Breast epithelium (tissue), 4 donors: ENCODE results near the gene GATM. TPM values are rescaled to one million over a fixed set of nuclear protein-coding genes. Genes with fewer than 3 reads are reported as not detected.

Experiments
- DNase-seq, 2 donors: peaks; one replicate each; pipeline ENCODE4 v3.0.0-alpha.2; 2019; ENCODE audit warnings: low spot score in 2 of 2
- H3K27ac ChIP-seq, 2 donors: fragments of 200-600 bp; sonication (generic) in 1 of 2; one replicate each; pipeline ENCODE4 v1.5.1; 2016 to 2019; ENCODE audit warnings: mild to moderate bottlenecking in 1 of 2
- H3K27me3 ChIP-seq, 2 donors: fragments of 200-600 bp; sonication (generic) in 1 of 2; one replicate each; pipeline versions ENCODE4 v1.5.1 to v1.6.0; 2017 to 2019; ENCODE audit warnings: control low read depth in 1 of 2, mild to moderate bottlenecking in 1 of 2
- H3K36me3 ChIP-seq: fragments of 200-600 bp; one replicate; pipeline ENCODE4 v1.5.1; 2019
- H3K4me1 ChIP-seq, 2 donors: fragments of 200-600 bp; sonication (generic); one replicate each; pipeline ENCODE4 v1.5.1; 2016 to 2019; ENCODE audit warnings: control low read depth in 1 of 2
- H3K4me3 ChIP-seq, 3 donors: fragments of 200-600 bp; sonication (generic); 1 replicate in 2 of 3; 2 replicates in 1 of 3; pipeline ENCODE4 v1.5.1; 2016 to 2019; ENCODE audit warnings: mild to moderate bottlenecking in 3 of 3, moderate library complexity in 2 of 3
- H3K9me3 ChIP-seq, 2 donors: fragments of 200-600 bp; sonication (generic) in 1 of 2; one replicate each; pipeline ENCODE4 v1.5.1; 2016 to 2019; ENCODE audit warnings: control low read depth in 1 of 2
- POLR2A ChIP-seq: fragments of 450-650 bp; IDR thresholded peaks from one replicate; pipeline ENCODE4 v1.6.1; 2016; ENCODE audit warnings: antibody characterized with exemption, mild to moderate bottlenecking, moderate library complexity
- POLR2AphosphoS5 ChIP-seq, 3 donors: sonication (generic); formaldehyde crosslinking; IDR thresholded peaks; one replicate each; pipeline ENCODE4 v1.6.1; 2017; ENCODE audit warnings: antibody characterized with exemption in 3 of 3
- intact Hi-C: fragments of 100-400 bp; cut with DNase I; formaldehyde crosslinking; loops from one replicate; pipeline ENCODE4 v1.15.1; 2023; ENCODE audit warnings: low total_unique reads
- total RNA-seq, 3 donors: library from RNA; depleted of rRNA; stranded (reverse); fragments of >200 nt; gene quantifications; one replicate each; pipeline ENCODE4 v1.1.0, GENCODE V29; 2016
- TF ChIP-seq, protein P1 (sequence below), 3 donors: fragments of 450-650 bp; IDR thresholded peaks; one replicate each; pipeline ENCODE4 v1.5.1; 2016 to 2017; ENCODE audit warnings: antibody characterized with exemption in 3 of 3, mild to moderate bottlenecking in 3 of 3, moderate library complexity in 3 of 3

The GATM gene
- total RNA-seq, 3 donors from 2014 or later: 8.8 to 31.5 (median 22.8) TPM

DNA sequence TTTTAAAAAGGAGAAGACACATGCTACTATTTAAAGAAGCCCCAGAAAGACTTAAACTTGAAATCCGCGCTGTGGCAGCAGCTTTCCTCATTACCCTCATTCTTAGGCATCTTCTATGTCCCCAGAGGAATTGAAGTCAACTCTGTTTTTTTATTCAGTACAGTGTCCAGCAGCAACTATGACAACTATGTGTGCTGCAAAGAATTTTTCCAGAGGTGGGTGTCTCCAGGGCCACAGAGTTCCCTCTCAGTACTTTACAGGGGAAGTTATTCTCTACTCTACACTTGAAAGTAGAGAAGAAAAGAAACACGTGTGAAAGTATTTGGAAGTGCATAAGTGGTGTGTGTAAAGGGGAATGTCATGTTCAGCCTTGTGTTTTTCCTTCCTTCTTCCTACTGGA lies 32.0 kb downstream of the GATM start:
- no peaks in the 10 kb centered on the region for H3K4me1 ChIP-seq
- no peaks in the 10 kb centered on the region for H3K27me3 ChIP-seq
- no peak overlapping the region for H3K4me3 ChIP-seq
- TF ChIP-seq POLR2A: no peak
- TF ChIP-seq POLR2AphosphoS5 (IDR thresholded peaks at IDR 0.05): no peak
- TF ChIP-seq, protein P1, sequence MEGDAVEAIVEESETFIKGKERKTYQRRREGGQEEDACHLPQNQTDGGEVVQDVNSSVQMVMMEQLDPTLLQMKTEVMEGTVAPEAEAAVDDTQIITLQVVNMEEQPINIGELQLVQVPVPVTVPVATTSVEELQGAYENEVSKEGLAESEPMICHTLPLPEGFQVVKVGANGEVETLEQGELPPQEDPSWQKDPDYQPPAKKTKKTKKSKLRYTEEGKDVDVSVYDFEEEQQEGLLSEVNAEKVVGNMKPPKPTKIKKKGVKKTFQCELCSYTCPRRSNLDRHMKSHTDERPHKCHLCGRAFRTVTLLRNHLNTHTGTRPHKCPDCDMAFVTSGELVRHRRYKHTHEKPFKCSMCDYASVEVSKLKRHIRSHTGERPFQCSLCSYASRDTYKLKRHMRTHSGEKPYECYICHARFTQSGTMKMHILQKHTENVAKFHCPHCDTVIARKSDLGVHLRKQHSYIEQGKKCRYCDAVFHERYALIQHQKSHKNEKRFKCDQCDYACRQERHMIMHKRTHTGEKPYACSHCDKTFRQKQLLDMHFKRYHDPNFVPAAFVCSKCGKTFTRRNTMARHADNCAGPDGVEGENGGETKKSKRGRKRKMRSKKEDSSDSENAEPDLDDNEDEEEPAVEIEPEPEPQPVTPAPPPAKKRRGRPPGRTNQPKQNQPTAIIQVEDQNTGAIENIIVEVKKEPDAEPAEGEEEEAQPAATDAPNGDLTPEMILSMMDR (IDR thresholded peaks at IDR 0.05): no peak
- no peaks in the 10 kb centered on the region for H3K36me3 ChIP-seq
- no peak overlapping the region for H3K27ac ChIP-seq
- intact Hi-C loops: no loop called here
- no peaks in the 10 kb centered on the region for H3K9me3 ChIP-seq
- no peak for DNase-seq

DNA sequence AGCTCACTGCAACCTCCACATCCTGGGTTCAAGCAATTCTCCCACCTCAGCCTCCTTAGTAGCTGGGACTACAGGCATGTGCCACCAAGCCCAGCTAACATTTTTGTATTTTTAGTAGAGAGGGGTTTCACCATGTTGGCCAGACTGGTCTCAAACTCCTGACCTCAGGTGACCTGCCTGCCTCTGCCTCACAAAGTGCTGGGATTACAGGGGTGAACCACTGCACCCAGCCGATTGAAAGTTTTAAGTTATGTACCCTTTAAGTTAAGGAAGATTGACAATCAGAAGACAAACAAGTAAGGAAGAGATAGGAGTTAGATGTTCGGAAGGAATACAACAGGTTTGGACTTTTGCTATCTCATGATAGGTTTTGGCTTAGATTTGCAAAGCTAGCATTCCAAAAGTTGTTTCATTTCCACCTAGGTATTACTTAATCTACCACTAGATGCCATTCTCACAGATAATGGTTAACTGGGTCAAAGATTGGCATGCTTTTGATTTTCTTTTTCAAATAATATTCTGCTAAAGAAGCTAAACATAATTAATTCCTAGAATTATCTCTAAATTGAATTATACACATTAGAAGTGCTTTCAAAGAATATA lies 35.0 kb downstream of the GATM start:
- TF ChIP-seq, protein P1 (IDR thresholded peaks at IDR 0.05): no peak
- no peak for TF ChIP-seq POLR2AphosphoS5 (IDR thresholded peaks at IDR 0.05)
- no peak for TF ChIP-seq POLR2A
- H3K27me3 ChIP-seq: no peaks in the 10 kb centered on the region
- H3K27ac ChIP-seq: no peak overlapping the region
- no peaks in the 10 kb centered on the region for H3K4me1 ChIP-seq
- no peaks in the 10 kb centered on the region for H3K9me3 ChIP-seq
- no peaks in the 10 kb centered on the region for H3K36me3 ChIP-seq
- intact Hi-C loops: no loop called here
- H3K4me3 ChIP-seq: no peak overlapping the region
- DNase-seq: no peak

DNA sequence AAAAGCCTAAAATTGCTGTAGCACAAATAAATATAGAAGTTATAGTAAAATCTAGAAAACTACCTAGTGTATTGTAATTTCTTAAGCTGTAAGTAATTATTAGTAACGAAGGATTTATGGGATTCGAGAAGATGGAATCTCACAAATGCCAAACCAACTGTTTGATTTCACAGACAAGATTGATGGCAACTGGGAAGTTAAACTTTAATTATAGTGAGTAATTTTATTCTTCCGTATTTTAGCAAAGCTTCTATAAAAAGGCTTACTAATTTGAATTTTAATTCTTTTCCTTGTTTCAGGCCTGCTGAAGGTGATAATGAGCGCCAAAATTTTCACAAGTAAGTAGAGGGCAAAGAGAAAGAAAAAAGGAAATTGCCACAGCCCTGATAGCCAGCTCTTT lies 36.6 kb downstream of the GATM start:
- intact Hi-C loops: no loop called here
- Histone ChIP-seq H3K4me1 (no peaks in the 10 kb centered on the region), H3K36me3 (no peaks in the 10 kb centered on the region), H3K9me3 (no peaks in the 10 kb centered on the region), H3K27ac (no peak overlapping the region), H3K4me3 (no peak overlapping the region), H3K27me3 (no peaks in the 10 kb centered on the region)
- no peak for DNase-seq
- TF ChIP-seq POLR2A (no peak), POLR2AphosphoS5 (IDR thresholded peaks at IDR 0.05) (no peak)
- TF ChIP-seq, protein P1 (IDR thresholded peaks at IDR 0.05): no peak

DNA sequence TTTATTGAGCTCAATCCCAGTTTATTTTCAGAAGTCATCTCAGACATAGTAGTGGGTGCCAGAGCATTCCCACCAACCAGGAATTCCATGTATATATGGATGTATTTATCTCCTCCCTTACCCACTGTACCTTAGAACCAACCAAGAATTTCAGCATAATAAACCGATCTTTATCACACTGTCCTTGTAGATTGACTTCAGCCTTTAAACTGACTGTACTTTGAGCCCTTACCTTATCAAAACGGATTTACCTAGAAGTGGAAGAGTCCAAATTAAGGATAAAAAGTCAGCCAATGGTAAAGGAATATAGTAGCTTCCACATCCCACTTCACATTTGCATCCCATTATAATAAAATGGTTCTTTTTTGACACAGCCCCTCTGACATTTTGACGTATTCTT lies 37.9 kb downstream of the GATM start:
- TF ChIP-seq, protein P1 (IDR thresholded peaks at IDR 0.05): no peak
- TF ChIP-seq POLR2A: no peak
- TF ChIP-seq POLR2AphosphoS5 (IDR thresholded peaks at IDR 0.05): no peak
- H3K27ac ChIP-seq: no peak overlapping the region
- no peaks in the 10 kb centered on the region for H3K4me1 ChIP-seq
- H3K9me3 ChIP-seq: no peaks in the 10 kb centered on the region
- H3K27me3 ChIP-seq: no peaks in the 10 kb centered on the region
- H3K4me3 ChIP-seq: no peak overlapping the region
- DNase-seq: no peak
- H3K36me3 ChIP-seq: no peaks in the 10 kb centered on the region
- intact Hi-C loops: no loop called here

DNA sequence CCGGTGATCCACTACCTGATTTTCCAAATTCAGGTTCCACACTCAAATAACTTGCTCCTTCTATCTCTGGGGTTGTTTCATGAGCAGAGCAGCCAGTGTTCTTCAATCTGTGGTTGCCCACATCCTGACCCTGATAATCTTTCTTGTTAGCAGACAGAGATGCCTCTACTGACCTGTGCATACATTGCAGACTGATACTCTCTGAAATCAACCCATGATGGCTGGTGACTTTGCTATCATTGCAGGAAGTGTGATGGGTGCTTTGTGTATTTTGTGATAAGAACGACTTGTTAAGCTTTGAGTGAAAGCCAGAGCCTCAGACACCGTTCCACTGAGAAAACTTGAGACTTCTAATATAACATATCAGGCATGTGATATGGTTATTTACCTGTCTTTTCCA lies 39.9 kb downstream of the GATM start:
- TF ChIP-seq POLR2AphosphoS5 (IDR thresholded peaks at IDR 0.05) (no peak), POLR2A (no peak)
- TF ChIP-seq, protein P1 (IDR thresholded peaks at IDR 0.05): no peak
- H3K9me3 ChIP-seq: no peaks in the 10 kb centered on the region
- no peaks in the 10 kb centered on the region for H3K36me3 ChIP-seq
- DNase-seq: no peak
- H3K4me1 ChIP-seq: no peaks in the 10 kb centered on the region
- no peak overlapping the region for H3K27ac ChIP-seq
- H3K4me3 ChIP-seq: no peak overlapping the region
- no peaks in the 10 kb centered on the region for H3K27me3 ChIP-seq
- intact Hi-C loops: loop anchor here (5.0 kb wide), 1 partner anchor 461 kb away; no protein-coding TSS in a partner anchor
